Fibroblast of lung (primary cell): Measurements from ENCODE around the gene TRMT61A.

ENCODE experiments used
- CTCF ChIP-seq, 2 donors: IDR thresholded peaks in 1 of 2; conservative IDR thresholded peaks in 1 of 2; 1 replicate in 1 of 2; 2 replicates in 1 of 2; pipeline ENCODE4 v1.5.1; 2011 to 2012; ENCODE audit warnings: low read length in 2 of 2, control low read depth in 1 of 2, inconsistent platforms in 1 of 2, low read depth in 1 of 2, mild to moderate bottlenecking in 1 of 2
- EZH2 ChIP-seq: IDR thresholded peaks from 2 replicates; pipeline ENCODE4 v1.5.1; 2012; ENCODE audit warnings: low read length, control low read depth, mild to moderate bottlenecking; ENCODE audit errors: missing control alignments

- TF ChIP-seq CTCF (conservative IDR thresholded peaks at IDR 0.05 in 1 of 2, IDR thresholded peaks at IDR 0.05 in 1 of 2; ENCODE audit: low read depth in 1 of 2, low read length in 2 of 2) (no peak), EZH2 (no peak)
Observed at GRCh38 chr14:103562179-103562428, 33.1 kb downstream of the TRMT61A start.
